DMS53 treated with DMSO at 0.1 percent for 48 hours (cell line): ENCODE results near the gene HLA-DQB1.
A peak's percentile ranks its signal among the peaks of the same experiment; 100 is the strongest.

Experiments
- DNase-seq: peaks from one replicate; lab custom pipeline; 2025; ENCODE audit not compliant: unreplicated experiment; lab: John Stamatoyannopoulos, UW

The HLA-DQB1 gene

GRCh38 chr6:32627831-32628230, 38.6 kb downstream of the HLA-DQB1 start:
- no peak for DNase-seq

- no peak for DNase-seq
Measured at GRCh38 chr6:32627249-32627648, 39.2 kb downstream of the HLA-DQB1 start.

- DNase-seq = no peak
Measured at GRCh38 chr6:32625137-32625536, 41.3 kb downstream of the HLA-DQB1 start.

GRCh38 chr6:32624565-32624964, 41.9 kb downstream of the HLA-DQB1 start:
- no peak for DNase-seq

- DNase-seq = no peak
Measured at GRCh38 chr6:32623693-32624092, 42.8 kb downstream of the HLA-DQB1 start.

GRCh38 chr6:32622545-32623401, 43.7 kb downstream of the HLA-DQB1 start:
- peak; percentile 39 for DNase-seq

- no peak for DNase-seq
Measured at GRCh38 chr6:32621372-32621771, 45.1 kb downstream of the HLA-DQB1 start.

- no peak for DNase-seq
Measured at GRCh38 chr6:32617751-32618150, 48.7 kb downstream of the HLA-DQB1 start.

- no peak for DNase-seq
Measured at GRCh38 chr6:32615885-32616532, 50.4 kb downstream of the HLA-DQB1 start.

- DNase-seq = no peak
Measured at GRCh38 chr6:32614366-32615081, 51.9 kb downstream of the HLA-DQB1 start.

- no peak for DNase-seq
Measured at GRCh38 chr6:32613475-32613874, 53.0 kb downstream of the HLA-DQB1 start.

GRCh38 chr6:32610682-32611296, 55.7 kb downstream of the HLA-DQB1 start:
- no peak for DNase-seq

GRCh38 chr6:32609731-32610640, 56.5 kb downstream of the HLA-DQB1 start:
- DNase-seq = peak; percentile 89
